ENCODE results near the gene ZBED6. TPM values are rescaled to one million over a fixed set of nuclear protein-coding genes. Genes with fewer than 3 reads are reported as not detected.

ZBED6 gene
- total and polyA plus RNA-seq, 7 donors: 0.60 to 21.4 (median 11.0) TPM

DNA sequence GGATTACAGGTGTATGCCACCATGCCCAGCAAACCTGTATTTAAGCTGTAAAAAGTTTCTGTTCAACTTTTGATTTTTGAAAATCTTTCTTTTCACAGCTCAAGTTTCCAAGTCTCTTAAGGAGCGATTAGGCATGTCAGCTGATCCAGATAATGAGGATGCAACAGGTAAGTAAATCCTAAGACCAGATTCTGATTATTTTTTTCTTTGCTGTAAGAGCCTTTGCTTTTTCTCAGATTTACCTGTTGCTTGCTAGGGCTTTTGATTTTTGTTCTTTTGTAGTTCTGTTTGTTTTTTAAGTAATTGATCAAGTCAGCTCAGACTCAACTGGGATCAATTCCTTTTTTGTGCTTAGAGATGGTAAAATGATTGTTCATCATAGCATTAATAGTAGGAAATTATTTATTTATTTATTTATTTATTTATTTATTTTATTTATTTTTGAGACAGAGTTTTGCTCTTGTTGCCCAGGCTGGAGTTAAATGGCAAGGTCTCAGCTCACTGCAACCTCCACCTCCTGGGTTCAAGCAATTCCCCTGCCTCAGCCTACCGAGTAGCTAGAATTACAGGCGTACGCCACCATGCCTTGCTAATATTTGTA, 44.9 kb downstream of the ZBED6 start:
- peaks cover 12 to 96% (median 51%) of the 10 kb centered on the region in 4 donors for H3K36me3 ChIP-seq
- intact Hi-C loops (cut with DNase I): no loop called here
- WGBS, 2 donors: 98% methylated on average over 4 of the region's 4 CpGs

DNA sequence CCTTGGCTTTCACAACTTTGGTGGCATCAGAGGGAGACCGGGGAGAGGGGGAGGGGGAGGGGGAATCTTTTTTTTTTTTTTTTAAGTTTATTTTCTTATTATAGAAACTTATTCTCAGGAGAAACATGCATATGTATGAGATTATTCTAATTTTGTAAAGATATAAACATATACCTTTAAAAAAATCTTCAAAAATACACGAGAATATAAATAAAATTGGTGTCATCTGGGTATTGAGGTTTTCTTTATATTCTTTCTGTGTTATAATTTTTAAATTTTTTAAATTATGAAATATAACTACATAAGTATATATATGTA, 47.1 kb downstream of the ZBED6 start:
- DNase-seq: no peak
- Histone ChIP-seq H3K36me3 (peaks cover 10 to 96% (median 36%) of the 10 kb centered on the region in 4 donors), H3K27ac (no peak overlapping the region), H3K27me3 (no peaks in the 10 kb centered on the region), H3K9me3 (no peaks in the 10 kb centered on the region), H3K4me1 (peaks cover 0 to 6% (median 0%) of the 10 kb centered on the region in 4 donors), H3K4me3 (no peak overlapping the region)
- intact Hi-C loops (cut with DNase I): no loop called here
- WGBS, 2 donors: 91 to 95% methylated on average over 2 of the region's 2 CpGs
- TF ChIP-seq POLR2AphosphoS5 (IDR thresholded peaks at IDR 0.05) (no peak), EP300 (IDR thresholded peaks at IDR 0.05) (no peak), POLR2A (IDR thresholded peaks at IDR 0.05) (no peak), CTCF (IDR thresholded peaks at IDR 0.05) (no peak)

More for the DNA sequence above, 44.9 kb downstream of the ZBED6 start:
- no peak for DNase-seq
- Histone ChIP-seq H3K27ac (no peak overlapping the region), H3K4me3 (no peak overlapping the region), H3K9me3 (no peaks in the 10 kb centered on the region), H3K27me3 (no peaks in the 10 kb centered on the region), H3K4me1 (peaks cover 0 to 6% (median 0%) of the 10 kb centered on the region in 4 donors)
- TF ChIP-seq POLR2AphosphoS5 (IDR thresholded peaks at IDR 0.05) (no peak), CTCF (IDR thresholded peaks at IDR 0.05) (no peak), EP300 (IDR thresholded peaks at IDR 0.05) (no peak), POLR2A (IDR thresholded peaks at IDR 0.05) (no peak)

- intact Hi-C loops (cut with DNase I): no loop called here
- no peak for TF ChIP-seq CTCF (IDR thresholded peaks at IDR 0.05)
- TF ChIP-seq EP300 (IDR thresholded peaks at IDR 0.05): no peak
- no peak for TF ChIP-seq POLR2A (IDR thresholded peaks at IDR 0.05)
- no peak for TF ChIP-seq POLR2AphosphoS5 (IDR thresholded peaks at IDR 0.05)
- Histone ChIP-seq H3K27me3 (no peaks in the 10 kb centered on the region), H3K36me3 (peaks cover 16 to 96% (median 36%) of the 10 kb centered on the region in 4 donors), H3K4me1 (peaks cover 0 to 6% (median 0%) of the 10 kb centered on the region in 4 donors), H3K27ac (no peak overlapping the region), H3K9me3 (no peaks in the 10 kb centered on the region), H3K4me3 (no peak overlapping the region)
- DNase-seq: no peak
- 92 to 94% methylated on average over 1 of the region's 1 CpG for WGBS, 2 donors
These were observed 48.0 kb downstream of the ZBED6 start for GRCh38 chr1:203843435-203843834.

Small RNAs within 50 kb of the gene (small RNA-seq; reads per million reads assigned to genes)
- gene ZC3H11A: 0 to 0.30 (median 0) reads per million in 3 donors

Other genes starting within 250 kb of the ZBED6 start
- gene ATP2B4, start 168.8 kb upstream of the ZBED6 start, total RNA-seq: 100 to 1,000 TPM; 229 to 595 (median 347) TPM
- gene ATP2B4, start 168.8 kb upstream of the ZBED6 start, polyA plus RNA-seq: 10 to 100 TPM in 1 of 3 donors, 1 to 10 TPM in 2; 1.6 to 34.5 (median 4.2) TPM
- 1 to 10 TPM in 1 of 4 donors, under 1 TPM in 1, not detected in 2; 0.83 to 1.1 TPM for gene LAX1, start 30.4 kb upstream of the ZBED6 start, total RNA-seq
- 1 to 10 TPM in 1 of 3 donors, under 1 TPM in 1, not detected in 1; 0.60 to 3.6 TPM for gene LAX1, start 30.4 kb upstream of the ZBED6 start, polyA plus RNA-seq
- gene ZC3H11A, start within 50 bp of the ZBED6 start, total RNA-seq: 100 to 1,000 TPM in 1 of 4 donors, 10 to 100 TPM in 3; 84.9 to 111 (median 88.6) TPM
- 10 to 100 TPM; 17.8 to 44.3 (median 19.2) TPM for gene ZC3H11A, start within 50 bp of the ZBED6 start, polyA plus RNA-seq
- 10 to 100 TPM; 23.1 to 66.0 (median 43.4) TPM for gene SNRPE, start 66.0 kb downstream of the ZBED6 start, total RNA-seq
- 100 to 1,000 TPM in 2 of 3 donors, 10 to 100 TPM in 1; 93.9 to 140 (median 121) TPM for gene SNRPE, start 66.0 kb downstream of the ZBED6 start, polyA plus RNA-seq